Activated naive CD4-positive, alpha-beta T cell treated with anti-CD3 and anti-CD28 coated beads, Interleukin-2, amount 50 U/mL, for 24 hours (primary cell): ENCODE measurements around the gene PANK4.

Source experiments
- H3K27ac Mint-ChIP-seq: one replicate; pipeline ENCODE4 v1.8.0; 2021; ENCODE audit warnings: mild to moderate bottlenecking, mixed read lengths
- H3K27me3 Mint-ChIP-seq: one replicate; pipeline ENCODE4 v1.8.0; 2021; ENCODE audit warnings: mixed read lengths
- H3K36me3 Mint-ChIP-seq: one replicate; pipeline ENCODE4 v1.8.0; 2021; ENCODE audit warnings: mixed read lengths
- H3K4me1 Mint-ChIP-seq: one replicate; pipeline ENCODE4 v1.8.0; 2021; ENCODE audit warnings: mixed read lengths
- H3K4me3 Mint-ChIP-seq: one replicate; pipeline ENCODE4 v1.8.0; 2021; ENCODE audit warnings: mild to moderate bottlenecking, mixed read lengths
- H3K9me3 Mint-ChIP-seq: one replicate; pipeline ENCODE4 v1.8.0; 2021; ENCODE audit warnings: mixed read lengths

The PANK4 gene

DNA sequence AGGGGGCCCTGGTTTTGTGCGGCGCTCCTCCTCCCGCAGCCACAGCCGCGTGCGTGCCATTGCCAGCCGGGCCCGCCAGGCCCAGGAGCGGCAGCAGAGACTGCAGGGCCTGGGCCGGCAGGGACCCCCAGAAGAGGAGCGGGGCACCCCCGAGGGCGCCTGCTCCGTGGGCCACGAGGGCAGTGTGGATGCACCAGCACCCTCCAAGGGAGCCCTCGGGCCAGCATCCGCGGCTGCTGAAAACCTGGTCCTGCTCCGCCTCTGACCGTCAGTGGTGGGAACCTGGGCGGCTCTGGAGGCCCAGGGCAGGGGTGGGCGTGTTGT, 21.5 kb downstream of the PANK4 start:
- Mint-ChIP-seq H3K27me3 (no peaks in the 10 kb centered on the region), H3K4me3 (no peak overlapping the region), H3K4me1 (peaks cover 6% of the 10 kb centered on the region), H3K36me3 (peaks cover 2% of the 10 kb centered on the region), H3K27ac (no peak overlapping the region), H3K9me3 (no peaks in the 10 kb centered on the region)

DNA sequence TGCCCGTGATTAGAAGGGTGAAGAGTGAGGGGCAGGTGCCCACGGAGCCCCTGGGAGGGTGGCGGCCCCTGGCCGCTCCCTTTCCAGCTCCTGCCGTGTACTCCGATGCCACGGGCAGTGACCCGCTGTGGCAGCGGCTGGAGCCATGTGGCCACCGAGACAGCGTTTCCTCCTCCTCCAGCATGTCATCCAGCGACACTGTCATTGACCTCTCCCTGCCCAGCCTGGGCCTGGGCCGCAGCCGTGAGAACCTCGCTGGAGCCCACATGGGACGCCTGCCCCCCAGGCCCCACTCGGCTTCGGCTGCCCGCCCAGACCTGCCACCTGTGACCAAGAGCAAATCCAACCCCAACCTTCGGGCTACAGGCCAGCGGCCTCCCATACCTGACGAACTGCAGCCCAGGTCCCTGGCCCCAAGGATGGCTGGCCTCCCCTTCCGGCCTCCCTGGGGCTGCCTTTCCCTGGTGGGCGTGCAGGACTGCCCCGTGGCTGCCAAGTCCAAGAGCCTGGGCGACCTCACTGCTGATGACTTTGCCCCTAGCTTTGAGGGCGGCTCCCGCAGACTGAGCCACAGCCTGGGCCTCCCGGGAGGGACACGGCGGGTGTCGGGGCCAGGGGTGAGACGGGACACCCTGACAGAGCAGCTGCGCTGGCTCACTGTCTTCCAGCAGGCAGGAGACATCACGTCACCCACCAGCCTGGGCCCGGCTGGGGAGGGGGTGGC, 22.0 kb downstream of the PANK4 start:
- Mint-ChIP-seq H3K4me1 (peaks cover 12% of the 10 kb centered on the region), H3K27me3 (no peaks in the 10 kb centered on the region), H3K36me3 (peaks cover 2% of the 10 kb centered on the region), H3K27ac (no peak overlapping the region), H3K4me3 (no peak overlapping the region), H3K9me3 (no peaks in the 10 kb centered on the region)

DNA sequence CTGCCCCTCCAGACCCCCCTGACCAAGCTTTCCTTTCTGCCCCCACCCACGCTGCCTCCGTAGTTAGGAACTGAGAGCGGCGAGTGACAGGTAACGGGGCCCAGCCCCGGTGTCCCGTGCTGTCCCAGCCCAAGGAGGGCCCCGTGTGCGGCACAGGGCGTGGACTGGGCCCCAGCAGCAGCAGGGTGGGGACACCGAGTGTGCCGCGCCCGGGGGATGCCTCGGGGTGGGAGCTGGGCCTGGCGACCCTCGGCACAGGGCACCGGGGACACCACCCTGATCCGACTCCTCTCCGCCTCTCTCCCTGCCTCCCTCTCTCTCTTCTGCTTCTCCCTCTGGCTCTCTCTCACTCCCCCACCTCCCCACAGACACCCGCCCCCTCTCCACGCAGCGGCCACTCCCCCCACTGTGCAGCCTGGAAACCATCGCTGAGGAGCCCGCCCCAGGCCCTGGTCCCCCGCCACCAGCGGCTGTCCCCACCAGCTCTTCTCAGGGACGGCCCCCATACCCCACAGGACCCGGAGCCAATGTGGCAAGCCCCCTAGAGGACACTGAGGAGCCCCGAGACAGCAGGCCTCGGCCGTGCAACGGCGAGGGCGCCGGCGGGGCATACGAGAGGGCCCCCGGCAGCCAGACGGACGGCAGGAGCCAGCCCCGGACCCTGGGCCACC, 22.7 kb downstream of the PANK4 start:
- Mint-ChIP-seq H3K27me3 (no peaks in the 10 kb centered on the region), H3K4me1 (peaks cover 16% of the 10 kb centered on the region), H3K27ac (no peak overlapping the region), H3K36me3 (peaks cover 2% of the 10 kb centered on the region), H3K4me3 (no peak overlapping the region), H3K9me3 (no peaks in the 10 kb centered on the region)

DNA sequence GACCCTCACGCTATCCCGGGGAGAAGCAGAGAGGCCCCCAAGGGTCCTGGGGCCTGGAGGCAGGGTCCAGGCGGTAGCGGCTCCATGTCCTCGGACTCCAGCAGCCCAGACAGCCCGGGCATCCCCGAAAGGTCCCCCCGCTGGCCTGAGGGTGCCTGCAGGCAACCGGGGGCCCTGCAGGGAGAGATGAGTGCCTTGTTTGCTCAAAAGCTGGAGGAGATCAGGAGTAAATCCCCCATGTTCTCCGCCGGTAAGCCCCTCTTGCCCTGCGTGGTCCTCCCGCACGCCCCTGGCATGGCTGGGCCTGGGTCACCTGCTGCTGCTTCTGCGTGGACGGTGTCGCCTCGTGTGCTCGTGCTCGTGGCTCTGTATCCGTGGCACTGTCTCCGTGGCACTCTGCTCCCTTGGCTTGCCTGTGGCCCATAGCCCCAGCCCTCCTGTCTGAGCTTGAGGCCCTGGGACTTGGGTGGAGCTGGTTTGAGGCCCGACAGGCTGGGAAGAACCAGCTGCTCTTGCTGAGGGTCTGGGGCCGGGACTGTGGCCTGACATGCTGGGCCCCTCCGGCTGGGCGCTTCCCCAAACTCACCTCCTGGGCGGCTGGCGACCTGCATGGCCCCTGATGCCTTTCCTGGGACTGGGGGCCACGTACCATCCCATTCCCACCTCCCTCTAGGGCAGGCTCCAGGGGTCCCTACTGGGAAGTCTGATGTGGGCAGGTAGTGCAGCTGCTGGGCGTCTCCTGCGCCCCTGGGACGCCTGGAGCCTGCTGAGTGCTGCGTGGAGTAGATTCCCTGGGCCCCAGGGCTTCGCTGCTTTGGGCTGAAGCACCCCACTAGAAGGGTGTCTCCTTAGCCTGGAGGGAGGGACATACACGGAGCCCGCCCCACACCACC, 23.5 kb downstream of the PANK4 start:
- no peak overlapping the region for H3K27ac Mint-ChIP-seq

DNA sequence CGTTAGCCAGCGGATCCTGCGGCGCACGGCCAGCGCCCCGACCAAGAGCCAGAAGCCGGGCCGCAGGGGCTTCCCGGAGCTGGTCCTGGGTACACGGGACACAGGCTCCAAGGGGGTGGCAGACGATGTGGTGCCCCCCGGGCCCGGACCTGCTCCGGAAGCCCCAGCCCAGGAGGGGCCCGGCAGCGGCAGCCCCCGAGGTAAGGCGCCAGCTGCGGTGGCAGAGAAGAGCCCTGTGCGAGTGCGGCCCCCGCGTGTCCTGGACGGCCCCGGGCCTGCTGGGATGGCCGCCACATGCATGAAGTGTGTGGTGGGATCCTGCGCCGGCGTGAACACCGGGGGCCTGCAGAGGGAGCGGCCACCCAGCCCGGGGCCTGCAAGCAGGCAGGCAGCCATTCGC, 24.2 kb downstream of the PANK4 start:
- no peaks in the 10 kb centered on the region for H3K27me3 Mint-ChIP-seq
- H3K36me3 Mint-ChIP-seq, result no peaks in the 10 kb centered on the region

More for the DNA sequence above, 23.5 kb downstream of the PANK4 start:
- Mint-ChIP-seq H3K27me3 (no peaks in the 10 kb centered on the region), H3K36me3 (no peaks in the 10 kb centered on the region), H3K4me1 (peaks cover 16% of the 10 kb centered on the region), H3K4me3 (no peak overlapping the region), H3K9me3 (no peaks in the 10 kb centered on the region)

DNA sequence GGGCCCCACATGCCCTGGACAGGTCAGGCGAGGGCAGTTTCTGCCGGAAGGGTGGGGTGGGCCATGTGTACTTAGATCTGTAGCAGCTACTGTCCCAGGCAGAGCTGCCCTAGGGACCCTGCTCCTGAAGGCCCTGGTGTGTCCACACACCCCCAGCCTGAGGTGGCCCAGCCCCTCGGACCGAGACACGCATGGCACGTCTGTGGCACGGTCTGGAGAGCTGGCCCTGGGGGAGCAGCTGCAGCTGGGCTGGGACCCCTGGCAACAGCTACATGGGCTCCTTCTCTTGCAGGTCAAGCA, 24.6 kb downstream of the PANK4 start:
- Mint-ChIP-seq H3K27ac (no peak overlapping the region), H3K4me1 (peaks cover 16% of the 10 kb centered on the region), H3K27me3 (no peaks in the 10 kb centered on the region), H3K36me3 (no peaks in the 10 kb centered on the region), H3K4me3 (no peak overlapping the region), H3K9me3 (no peaks in the 10 kb centered on the region)

More for the DNA sequence above, 24.2 kb downstream of the PANK4 start:
- peaks cover 16% of the 10 kb centered on the region for H3K4me1 Mint-ChIP-seq
- H3K27ac Mint-ChIP-seq, result no peak overlapping the region
- H3K9me3 Mint-ChIP-seq, result no peaks in the 10 kb centered on the region
- H3K4me3 Mint-ChIP-seq, result no peak overlapping the region

DNA sequence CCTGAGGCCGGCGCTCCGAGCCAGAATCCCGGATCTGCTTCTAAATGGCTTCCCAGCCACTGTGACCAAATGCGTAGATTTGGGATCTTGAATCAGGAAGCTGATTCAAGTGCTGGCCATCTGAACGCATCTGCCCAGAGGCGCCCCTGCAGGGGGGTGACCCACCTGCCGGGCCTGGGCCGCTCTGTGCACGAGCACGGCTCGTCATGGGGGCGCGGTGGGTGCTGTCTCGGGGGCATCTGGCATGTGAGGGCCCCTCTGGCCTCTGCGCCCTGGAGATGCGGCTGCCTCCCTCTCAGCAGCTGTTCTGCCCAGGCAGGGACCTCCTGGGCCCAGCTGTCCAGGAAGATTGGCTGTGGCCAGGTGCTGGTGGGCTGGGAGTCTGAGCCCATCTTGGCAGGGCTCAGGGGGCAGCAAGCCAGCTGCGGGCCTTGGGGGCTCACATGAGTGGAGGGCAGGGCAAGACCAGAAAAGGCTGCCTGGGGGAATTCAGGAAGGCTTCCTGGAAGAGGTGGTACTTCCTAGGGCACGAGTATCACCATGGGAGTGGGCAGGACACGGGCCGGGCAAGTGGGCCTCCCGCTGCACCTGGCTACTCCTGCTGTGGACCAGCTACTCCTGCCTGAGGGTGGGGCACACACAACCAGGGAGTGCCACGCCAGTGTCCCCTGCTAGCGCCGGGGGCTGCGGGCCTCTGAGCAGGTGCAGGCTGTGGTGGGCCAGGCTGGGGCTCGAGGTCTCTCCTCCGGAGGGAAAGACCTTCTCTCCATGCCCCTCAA, 25.2 kb downstream of the PANK4 start:
- no peak overlapping the region for H3K4me3 Mint-ChIP-seq
- H3K27ac Mint-ChIP-seq, result no peak overlapping the region
- H3K9me3 Mint-ChIP-seq, result no peaks in the 10 kb centered on the region
- peaks cover 16% of the 10 kb centered on the region for H3K4me1 Mint-ChIP-seq
- H3K36me3 Mint-ChIP-seq, result no peaks in the 10 kb centered on the region
- no peaks in the 10 kb centered on the region for H3K27me3 Mint-ChIP-seq

DNA sequence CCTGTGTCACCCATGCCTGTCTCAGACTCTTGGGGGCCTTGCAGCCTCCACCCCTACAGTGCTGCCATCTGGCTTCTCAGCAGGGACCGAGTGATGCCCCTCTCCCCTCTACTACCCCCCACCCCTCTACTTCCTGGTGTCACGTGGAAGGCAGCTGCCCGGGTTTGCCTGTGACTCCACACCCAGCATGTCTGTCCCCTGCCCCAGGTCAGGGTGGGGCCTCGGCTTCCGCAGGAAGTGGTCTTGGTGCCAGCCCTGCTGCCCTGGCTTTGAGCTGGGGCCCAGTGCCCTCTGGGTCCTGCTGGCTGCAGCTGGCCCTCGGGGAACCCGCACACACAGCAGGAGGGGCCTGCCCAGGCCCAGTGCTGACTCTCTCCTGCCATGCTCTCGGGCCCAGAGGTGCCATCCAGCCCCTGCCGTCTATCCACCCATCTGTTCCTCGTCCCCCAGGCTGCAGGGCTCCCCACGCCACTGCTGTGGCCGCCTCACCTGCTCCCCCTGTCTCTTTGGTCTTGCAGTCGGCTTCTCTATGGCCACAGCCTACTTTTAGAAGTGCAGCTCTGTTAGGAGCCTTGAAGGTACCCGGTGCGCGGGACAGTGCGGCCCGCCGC, 26.3 kb downstream of the PANK4 start:
- H3K27ac Mint-ChIP-seq, result peak overlapping the region; percentile 70
- no peak overlapping the region for H3K4me3 Mint-ChIP-seq

DNA sequence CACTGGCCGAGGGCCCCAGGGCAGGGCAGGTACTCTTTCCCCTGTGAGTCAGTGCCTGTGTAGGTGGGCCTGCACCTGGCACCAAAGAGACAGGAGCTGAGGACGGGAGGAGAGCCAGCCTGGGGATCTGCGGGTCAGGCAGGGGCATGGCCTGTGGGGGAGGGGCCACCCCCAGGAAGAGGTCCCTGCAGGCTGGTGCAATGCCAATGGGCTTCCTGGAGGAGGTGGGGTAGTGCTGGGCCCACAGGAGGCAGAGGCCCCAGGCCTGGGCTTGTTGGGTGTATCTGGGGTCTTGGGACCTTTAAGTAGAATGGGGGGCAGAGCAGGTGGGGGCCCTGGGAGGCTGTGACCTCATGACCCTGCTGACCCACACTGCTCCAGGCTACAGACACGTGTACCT, 27.1 kb downstream of the PANK4 start:
- H3K27me3 Mint-ChIP-seq, result no peaks in the 10 kb centered on the region
- no peak overlapping the region for H3K4me3 Mint-ChIP-seq
- no peaks in the 10 kb centered on the region for H3K9me3 Mint-ChIP-seq
- no peak overlapping the region for H3K27ac Mint-ChIP-seq
- peaks cover 17% of the 10 kb centered on the region for H3K4me1 Mint-ChIP-seq
- H3K36me3 Mint-ChIP-seq, result no peaks in the 10 kb centered on the region

More for the DNA sequence above, 26.3 kb downstream of the PANK4 start:
- H3K36me3 Mint-ChIP-seq, result no peaks in the 10 kb centered on the region
- H3K27me3 Mint-ChIP-seq, result no peaks in the 10 kb centered on the region
- H3K4me1 Mint-ChIP-seq, result peaks cover 16% of the 10 kb centered on the region
- no peaks in the 10 kb centered on the region for H3K9me3 Mint-ChIP-seq

DNA sequence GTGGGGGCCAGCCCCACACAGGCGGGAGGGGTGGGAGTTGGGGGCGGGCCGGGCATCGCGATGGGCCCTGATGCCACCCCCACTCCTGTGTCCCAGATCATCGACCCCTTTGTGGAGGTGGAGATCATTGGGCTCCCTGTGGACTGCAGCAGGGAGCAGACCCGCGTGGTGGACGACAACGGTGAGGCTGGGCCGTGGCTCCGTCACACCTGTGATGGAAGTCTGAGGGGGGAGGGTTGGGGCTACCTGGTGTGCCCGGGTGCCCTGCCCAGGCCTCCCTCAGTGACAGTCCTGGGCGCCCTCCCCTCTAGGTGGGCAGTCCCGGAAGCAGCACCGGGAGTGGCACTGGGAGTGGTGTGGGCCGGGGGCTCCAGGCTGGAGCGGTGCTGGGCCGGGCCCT, 27.7 kb downstream of the PANK4 start:
- H3K4me3 Mint-ChIP-seq, result no peak overlapping the region
- no peak overlapping the region for H3K27ac Mint-ChIP-seq
- H3K9me3 Mint-ChIP-seq, result no peaks in the 10 kb centered on the region
- H3K36me3 Mint-ChIP-seq, result no peaks in the 10 kb centered on the region
- H3K4me1 Mint-ChIP-seq, result peaks cover 23% of the 10 kb centered on the region
- no peaks in the 10 kb centered on the region for H3K27me3 Mint-ChIP-seq

DNA sequence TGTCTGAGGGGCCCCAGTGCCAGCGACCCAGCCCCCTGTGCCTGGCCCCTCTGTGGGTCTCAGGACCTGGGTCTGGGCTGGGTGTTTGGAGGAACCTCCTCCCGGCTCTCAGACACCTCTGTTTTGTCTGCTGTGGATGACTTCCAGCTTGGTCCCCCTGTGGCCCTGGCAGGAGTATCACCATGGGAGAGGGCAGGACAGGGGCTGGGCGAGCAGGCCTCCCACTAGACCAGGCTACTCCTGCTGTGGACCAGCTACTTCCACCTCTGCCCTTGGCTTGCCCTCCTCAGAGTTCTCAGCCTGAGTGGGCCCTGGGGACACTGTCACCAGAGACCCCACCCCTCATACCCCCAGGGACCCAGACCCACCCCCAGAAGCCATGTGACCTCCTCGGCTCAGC, 28.5 kb downstream of the PANK4 start:
- Mint-ChIP-seq H3K4me1 (peaks cover 30% of the 10 kb centered on the region), H3K9me3 (no peaks in the 10 kb centered on the region), H3K27ac (no peak overlapping the region), H3K4me3 (no peak overlapping the region), H3K27me3 (no peaks in the 10 kb centered on the region), H3K36me3 (no peaks in the 10 kb centered on the region)

DNA sequence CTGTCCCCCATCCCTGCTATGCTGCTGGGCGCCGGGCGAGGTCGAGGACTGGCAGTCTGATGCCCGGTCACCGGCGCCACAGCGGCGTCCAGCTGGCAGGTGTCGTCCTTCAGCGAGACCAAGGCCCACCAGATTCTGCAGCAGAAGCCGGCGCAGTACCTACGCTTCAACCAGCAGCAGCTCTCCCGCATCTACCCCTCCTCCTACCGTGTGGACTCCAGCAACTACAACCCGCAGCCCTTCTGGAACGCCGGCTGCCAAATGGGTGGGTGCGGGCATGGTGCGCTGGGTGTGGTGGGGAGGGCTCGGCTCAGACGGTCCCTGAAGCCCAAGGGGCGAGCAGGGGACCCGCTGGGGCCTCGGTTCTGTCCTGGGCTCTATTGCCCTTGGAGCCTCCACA, 29.6 kb downstream of the PANK4 start:
- no peaks in the 10 kb centered on the region for H3K27me3 Mint-ChIP-seq
- H3K4me1 Mint-ChIP-seq, result peaks cover 30% of the 10 kb centered on the region
- H3K9me3 Mint-ChIP-seq, result no peaks in the 10 kb centered on the region
- H3K27ac Mint-ChIP-seq, result no peak overlapping the region
- no peaks in the 10 kb centered on the region for H3K36me3 Mint-ChIP-seq
- H3K4me3 Mint-ChIP-seq, result no peak overlapping the region

DNA sequence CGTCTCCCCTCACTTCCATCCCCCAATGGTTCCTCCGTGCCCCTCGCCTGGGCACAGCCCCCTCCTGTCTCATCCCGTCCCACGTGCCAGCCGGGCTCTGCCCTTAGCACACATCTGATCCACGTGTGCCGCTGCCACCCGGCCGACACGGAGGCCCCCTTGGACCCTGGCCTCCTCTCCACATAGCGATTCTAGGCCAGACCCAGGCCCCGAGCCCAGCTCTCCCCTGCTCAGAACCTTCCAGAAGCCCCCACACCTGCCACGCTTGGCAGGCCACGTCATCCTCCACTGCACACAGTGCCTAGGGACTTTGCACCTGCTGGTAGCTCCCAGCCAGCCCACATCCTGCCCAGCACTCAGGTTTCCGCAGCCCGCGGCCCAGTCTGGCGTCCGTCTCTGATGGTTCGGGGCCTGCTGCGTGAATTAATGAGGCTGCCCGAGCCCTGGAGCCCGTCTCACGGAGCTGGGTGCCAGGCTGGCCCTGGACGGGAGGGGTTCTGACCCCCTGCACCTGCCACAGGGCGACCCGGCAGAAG, 30.2 kb downstream of the PANK4 start:
- Mint-ChIP-seq H3K4me3 (no peak overlapping the region), H3K4me1 (peaks cover 30% of the 10 kb centered on the region), H3K36me3 (peaks cover 3% of the 10 kb centered on the region), H3K9me3 (no peaks in the 10 kb centered on the region), H3K27ac (no peak overlapping the region), H3K27me3 (no peaks in the 10 kb centered on the region)

DNA sequence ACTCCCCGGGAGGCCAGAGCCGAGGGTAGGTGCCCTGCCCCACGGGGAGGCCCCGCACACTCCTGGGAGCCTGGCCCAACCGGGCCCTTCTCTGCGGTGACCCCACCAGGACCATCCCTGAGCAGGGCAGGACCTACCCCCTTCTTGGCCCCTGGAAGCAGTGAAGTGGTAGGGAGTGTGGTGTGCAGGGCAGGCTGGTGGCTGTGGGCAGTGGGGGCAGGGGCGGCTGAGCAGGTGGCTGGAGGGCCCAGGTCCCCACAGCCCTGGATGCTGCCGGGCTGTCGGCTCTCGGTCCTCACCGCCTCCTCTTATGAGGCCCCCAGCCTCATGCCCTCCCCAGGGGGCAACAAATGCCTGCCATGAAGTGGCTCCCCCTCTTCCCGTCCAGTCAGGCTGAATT, 30.9 kb downstream of the PANK4 start:
- peaks cover 30% of the 10 kb centered on the region for H3K4me1 Mint-ChIP-seq
- peaks cover 3% of the 10 kb centered on the region for H3K36me3 Mint-ChIP-seq
- H3K27ac Mint-ChIP-seq, result no peak overlapping the region
- no peaks in the 10 kb centered on the region for H3K9me3 Mint-ChIP-seq
- no peak overlapping the region for H3K4me3 Mint-ChIP-seq
- no peaks in the 10 kb centered on the region for H3K27me3 Mint-ChIP-seq

DNA sequence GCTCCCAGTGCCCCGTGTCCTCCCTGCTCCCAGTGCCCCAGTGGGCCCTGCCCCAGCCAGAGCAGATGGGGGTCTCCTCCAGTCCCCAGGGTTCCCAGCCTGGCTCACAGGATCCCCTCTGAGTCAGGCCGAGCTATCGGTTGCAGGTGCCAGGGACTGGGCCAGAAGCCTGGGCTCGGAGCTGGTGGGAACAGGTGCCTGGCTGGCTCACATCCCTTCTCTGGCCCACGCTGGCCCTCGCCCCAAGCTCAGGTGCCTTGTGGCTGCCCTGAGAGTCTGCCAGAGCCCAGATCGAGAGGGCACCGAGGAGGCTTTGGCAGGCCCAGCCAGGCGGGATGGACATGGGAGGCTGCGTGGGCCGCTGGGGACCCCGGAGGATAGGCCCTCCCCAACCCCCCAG, 31.4 kb downstream of the PANK4 start:
- Mint-ChIP-seq H3K4me3 (no peak overlapping the region), H3K36me3 (peaks cover 3% of the 10 kb centered on the region), H3K27me3 (no peaks in the 10 kb centered on the region), H3K4me1 (peaks cover 24% of the 10 kb centered on the region), H3K27ac (no peak overlapping the region), H3K9me3 (no peaks in the 10 kb centered on the region)
